HG03196 (cell line): ENCODE measurements around the gene ASRGL1.

ENCODE experiments used
- ATAC-seq: cut with Tn5 transposase; IDR thresholded peaks from one replicate; pipeline ENCODE4 v1.9.1; 2021; ENCODE audit not compliant: unreplicated experiment

The ASRGL1 gene

GRCh38 chr11:62411524-62411923 is 74.3 kb downstream of the ASRGL1 start:
- no peak for ATAC-seq

- ATAC-seq = no peak
Observed at GRCh38 chr11:62413060-62413696, 75.9 kb downstream of the ASRGL1 start.

- no peak for ATAC-seq
Observed at GRCh38 chr11:62416596-62416995, 79.3 kb downstream of the ASRGL1 start.

GRCh38 chr11:62418136-62418535 is 80.9 kb downstream of the ASRGL1 start:
- no peak for ATAC-seq

DNA sequence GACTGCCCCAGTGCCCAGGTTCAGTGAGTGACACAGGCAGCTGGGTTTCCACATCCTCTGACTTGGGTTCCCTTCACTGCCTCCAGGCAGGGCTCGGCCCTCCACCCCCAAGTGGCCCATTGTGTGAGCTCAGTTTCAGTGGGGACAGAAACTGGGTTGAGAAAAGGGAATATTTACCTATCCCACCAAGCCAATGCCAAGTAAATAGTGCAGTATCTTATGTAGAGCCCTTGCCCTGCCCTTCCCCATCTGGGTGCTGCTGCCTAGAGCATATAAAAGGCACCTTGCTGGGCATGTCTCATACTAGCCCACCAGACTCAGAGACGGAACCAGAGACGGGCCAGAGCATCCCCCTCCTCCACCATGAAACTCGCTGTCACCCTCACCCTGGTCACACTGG is 81.5 kb downstream of the ASRGL1 start, which contains the start of gene SCGB1A1:
Gene SCGB1A1 (plus strand): TSS at position 301 of the 400 bp plus-strand sequence. CDS start 63 bp downstream, at position 364.
- no peak for ATAC-seq

DNA sequence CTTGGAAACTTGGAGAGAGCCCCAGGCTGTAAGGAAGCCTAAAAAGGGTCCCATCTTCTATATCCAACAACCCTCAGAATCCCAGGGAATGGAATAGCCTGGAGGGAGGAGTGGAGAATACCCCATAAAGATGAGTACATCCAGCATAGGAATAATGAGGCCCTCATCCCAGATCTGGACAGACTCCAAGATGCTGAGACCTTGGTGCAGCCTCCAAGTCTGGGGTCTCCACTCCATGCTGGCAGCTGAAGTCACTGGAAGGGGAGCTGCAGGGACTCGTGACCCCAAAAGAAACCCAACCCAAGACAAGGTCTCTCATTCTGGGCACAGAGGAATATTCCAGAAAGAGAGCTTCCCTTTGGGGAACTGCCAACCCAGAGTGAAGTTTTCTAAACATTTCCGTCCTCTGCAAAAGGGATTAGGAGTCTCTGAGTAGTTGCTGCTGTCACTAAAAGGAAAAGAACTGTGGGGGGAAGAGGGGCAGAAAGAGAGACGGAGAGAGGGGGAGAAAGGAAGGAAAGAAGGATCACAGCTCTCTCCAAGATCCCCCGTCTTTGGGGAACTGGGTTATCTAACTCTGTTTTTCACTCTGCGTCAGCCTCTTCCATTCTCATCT is 82.2 kb downstream of the ASRGL1 start:
- no peak for ATAC-seq

DNA sequence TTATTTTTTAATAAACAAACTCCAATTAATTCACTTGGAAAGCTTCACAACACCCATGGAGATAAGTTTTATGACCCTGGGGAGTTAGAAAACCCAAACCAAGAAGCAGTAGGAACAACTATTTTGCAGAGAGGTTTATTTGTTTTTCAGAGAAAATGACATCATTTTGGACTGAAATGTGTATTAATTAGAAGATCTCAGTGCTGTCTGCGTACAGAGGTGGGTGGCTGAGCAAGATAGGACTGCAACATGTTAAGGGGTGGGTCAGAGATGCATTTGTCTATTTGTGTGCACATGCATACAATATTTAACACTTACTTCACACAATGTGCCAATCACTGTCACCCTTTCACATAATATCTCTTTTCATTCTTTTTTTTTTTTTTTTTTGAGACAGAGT is 82.7 kb downstream of the ASRGL1 start:
- no peak for ATAC-seq

DNA sequence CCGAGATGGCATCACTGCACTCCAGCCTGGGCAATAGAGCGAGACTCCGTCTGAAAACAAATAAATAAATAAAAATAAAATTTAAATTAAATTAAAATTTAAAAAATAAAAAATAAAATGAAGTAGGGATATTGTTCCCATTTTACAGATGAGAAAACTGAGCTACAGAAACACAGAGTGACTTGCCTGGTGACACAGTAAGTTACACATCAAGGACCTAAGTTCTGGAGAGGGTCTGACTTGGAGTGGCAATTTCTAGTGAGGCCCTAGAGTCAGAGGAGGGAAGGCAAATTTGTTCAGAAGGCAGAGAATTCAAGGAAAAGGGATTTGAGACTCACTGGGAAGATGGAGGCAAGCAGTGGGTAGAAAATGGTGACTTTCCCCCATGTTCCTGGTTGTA is 83.6 kb downstream of the ASRGL1 start:
- ATAC-seq = no peak

DNA sequence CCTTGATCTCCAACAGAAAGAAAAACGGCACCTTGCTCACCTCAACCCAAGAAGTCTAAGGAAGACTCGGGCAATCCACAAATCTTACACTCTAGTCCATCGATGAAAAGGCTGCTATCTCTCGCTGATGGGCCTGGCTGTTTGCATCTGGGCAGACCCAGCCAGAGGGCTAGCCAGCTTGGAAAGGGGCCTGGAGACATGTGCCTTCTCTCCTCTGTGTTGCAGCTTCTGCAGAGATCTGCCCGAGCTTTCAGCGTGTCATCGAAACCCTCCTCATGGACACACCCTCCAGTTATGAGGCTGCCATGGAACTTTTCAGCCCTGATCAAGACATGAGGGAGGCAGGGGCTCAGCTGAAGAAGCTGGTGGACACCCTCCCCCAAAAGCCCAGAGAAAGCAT is 84.7 kb downstream of the ASRGL1 start:
- ATAC-seq = no peak

- no peak for ATAC-seq
Observed at GRCh38 chr11:62423012-62423411, 85.8 kb downstream of the ASRGL1 start.

DNA sequence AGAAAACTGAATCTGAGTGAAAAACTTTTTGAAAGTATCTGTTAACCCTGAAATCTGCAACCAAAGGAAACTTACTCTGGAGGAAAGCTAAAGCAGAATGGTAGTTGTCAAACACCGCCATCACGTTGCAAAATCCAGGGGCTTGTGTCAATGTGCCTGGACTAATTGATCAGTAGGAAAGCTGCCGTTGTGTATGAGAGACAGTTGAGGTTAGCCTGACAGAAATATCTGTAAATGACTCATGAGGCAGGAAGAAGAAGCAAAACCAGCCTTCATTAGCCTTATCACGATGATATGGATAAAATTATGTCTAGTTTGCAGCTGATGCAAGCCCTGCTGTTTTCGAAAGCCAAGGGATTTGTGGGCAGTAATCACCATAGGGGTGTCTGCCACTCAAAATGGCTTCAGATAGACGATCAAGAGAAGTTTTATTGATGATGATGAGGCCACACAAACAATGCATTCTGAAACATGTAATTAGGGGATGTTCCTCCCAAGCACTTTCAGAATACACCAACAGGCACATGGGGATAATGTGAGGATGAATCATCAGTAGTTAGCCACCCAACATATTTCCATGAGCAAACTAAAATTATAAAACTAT is 90.5 kb downstream of the ASRGL1 start:
- ATAC-seq = no peak

DNA sequence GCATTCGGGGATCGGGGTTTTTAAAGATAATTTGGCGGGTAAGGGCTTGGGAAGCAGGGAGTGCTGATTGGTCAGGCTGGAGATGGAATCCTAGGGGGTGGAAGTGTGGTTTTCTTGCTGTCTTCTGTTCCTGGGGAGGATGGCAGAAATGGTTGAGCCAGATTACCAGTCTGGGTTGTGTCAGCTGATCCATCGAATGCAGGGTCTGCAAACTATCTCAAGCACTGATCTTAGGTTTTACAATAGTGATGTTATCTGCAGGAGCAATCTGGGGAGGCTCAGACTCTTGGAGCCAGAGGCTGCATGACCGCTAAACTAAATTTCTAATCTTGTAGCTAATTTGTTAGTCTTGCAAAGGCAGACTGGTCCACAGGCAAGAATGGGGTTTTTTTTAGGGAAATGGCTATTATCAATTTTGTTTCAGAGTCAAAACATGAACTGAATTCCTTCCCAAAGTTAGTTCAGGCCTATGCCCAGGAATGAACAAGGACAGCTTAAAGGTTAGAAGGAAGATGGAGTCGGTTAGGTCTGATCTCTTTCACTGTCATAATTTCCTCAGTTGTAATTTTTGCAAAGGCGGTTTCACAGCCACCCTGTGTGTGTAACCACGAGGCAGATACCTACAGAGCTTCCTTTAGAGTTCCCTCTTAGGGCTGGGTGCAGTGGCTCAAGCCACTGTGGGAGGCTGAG is 91.8 kb downstream of the ASRGL1 start:
- ATAC-seq = no peak

- ATAC-seq = no peak
Observed at GRCh38 chr11:62430425-62430824, 93.2 kb downstream of the ASRGL1 start.

- ATAC-seq = no peak
Observed at GRCh38 chr11:62431171-62431901, 94.1 kb downstream of the ASRGL1 start.

- no peak for ATAC-seq
Observed at GRCh38 chr11:62432695-62433094, 95.4 kb downstream of the ASRGL1 start.

- no peak for ATAC-seq
Observed at GRCh38 chr11:62433141-62433903, 96.1 kb downstream of the ASRGL1 start.

- ATAC-seq = no peak
Observed at GRCh38 chr11:62433904-62434276, 96.6 kb downstream of the ASRGL1 start.

- no peak for ATAC-seq
Observed at GRCh38 chr11:62435846-62436660, 98.8 kb downstream of the ASRGL1 start.

GRCh38 chr11:62437616-62438015 is 100.4 kb downstream of the ASRGL1 start:
- no peak for ATAC-seq

GRCh38 chr11:62438641-62439040 is 101.4 kb downstream of the ASRGL1 start:
- ATAC-seq = no peak
